ENCODE measurements around the gene TREH.

GRCh38 chr11:118638726-118639125 lies 40.7 kb downstream of the TREH start:
- TF ChIP-seq POLR2A (IDR thresholded peaks at IDR 0.05; ENCODE audit: low read depth) = no peak
- no peak for TF ChIP-seq POLR2AphosphoS5 (IDR thresholded peaks at IDR 0.05)

All from esophagus muscularis mucosa (tissue), 2 donors.